H1 (cell line): ENCODE data around the gene PITRM1. TPM values are rescaled to one million over a fixed set of nuclear protein-coding genes. Genes with fewer than 3 reads are reported as not detected.

Source experiments
- CTCF ChIA-PET: fragments of 300-600 bp; sonication (Branson Sonifier 250); formaldehyde crosslinking; loops from one replicate; lab custom pipeline; 2021; ENCODE audit not compliant: partially characterized antibody; lab: Charles Lee
- POLR2A ChIA-PET: fragments of 300-600 bp; sonication (Branson Sonifier 250); formaldehyde crosslinking; loops from one replicate; lab custom pipeline; 2021; ENCODE audit warnings: inconsistent platforms; ENCODE audit not compliant: partially characterized antibody; lab: Charles Lee
- DNase-seq, 2 experiments: peaks; one replicate each; pipeline versions ENCODE4 v3.0.0 to v3.0.0-alpha.2; 2010 to 2022; ENCODE audit warnings: low spot score in 2 of 2, low read depth in 1 of 2, mixed read lengths in 1 of 2
- FAIRE-seq: peaks from 2 replicates; lab custom pipeline; 2011; peaks lifted over from hg19 to GRCh38; lab: Jason Lieb, UNC
- H2AFZ ChIP-seq: 2 replicates; pipeline ENCODE4 v1.8.1; 2012; ENCODE audit warnings: low read length, inconsistent platforms
- H2AK5ac ChIP-seq: 2 replicates; pipeline ENCODE4 v1.6.1; 2013; ENCODE audit warnings: low read depth, low read length
- H2BK120ac ChIP-seq: replicated peaks from 2 replicates; pipeline ENCODE3; 2013; ENCODE audit warnings: low read depth, low read length, inconsistent platforms
- H2BK12ac ChIP-seq: 2 replicates; pipeline ENCODE4 v1.6.1; 2013; ENCODE audit warnings: low read depth, low read length
- H2BK15ac ChIP-seq: 2 replicates; pipeline ENCODE4 v1.6.1; 2013; ENCODE audit warnings: low read length
- H2BK20ac ChIP-seq: 2 replicates; pipeline ENCODE4 v1.6.1; 2013; ENCODE audit warnings: low read length
- H2BK5ac ChIP-seq: 2 replicates; pipeline ENCODE4 v1.6.1; 2013; ENCODE audit warnings: low read depth, low read length
- H3K14ac ChIP-seq: 2 replicates; pipeline ENCODE4 v1.6.1; 2013; ENCODE audit warnings: inconsistent platforms; ENCODE audit not compliant: insufficient read length
- H3K18ac ChIP-seq: 2 replicates; pipeline ENCODE4 v1.6.1; 2013; ENCODE audit warnings: low read length; ENCODE audit errors: extremely low read depth
- H3K23ac ChIP-seq: 2 replicates; pipeline ENCODE4 v1.6.1; 2013; ENCODE audit warnings: inconsistent platforms; ENCODE audit not compliant: insufficient read length
- H3K23me2 ChIP-seq: 2 replicates; pipeline ENCODE4 v1.6.1; 2013; ENCODE audit warnings: low read depth, low read length
- H3K27ac ChIP-seq: 2 replicates; pipeline ENCODE4 v1.6.1; 2011; ENCODE audit warnings: low read depth, low read length, inconsistent platforms
- H3K27me3 ChIP-seq, 4 experiments: replicated peaks in 1 of 4; 1 replicate in 1 of 4; 2 replicates in 3 of 4; pipeline versions ENCODE4 v1.6.1 to v1.8.1; 2011 to 2013; ENCODE audit warnings: low read length in 3 of 4, mild to moderate bottlenecking in 3 of 4, inconsistent platforms in 2 of 4, mixed read lengths in 2 of 4, moderate library complexity in 1 of 4; ENCODE audit not compliant: control insufficient read depth in 3 of 4, insufficient read depth in 3 of 4; ENCODE audit errors: extremely low read depth in 1 of 4
- H3K36me3 ChIP-seq, 4 experiments: 2 replicates each; pipeline versions ENCODE4 v1.6.1 to v1.8.1; 2011 to 2013; ENCODE audit warnings: mild to moderate bottlenecking in 4 of 4, low read length in 3 of 4, moderate library complexity in 2 of 4, control low read depth in 1 of 4, inconsistent platforms in 1 of 4; ENCODE audit not compliant: insufficient read depth in 4 of 4, control insufficient read depth in 2 of 4
- H3K4ac ChIP-seq: replicated peaks from 2 replicates; pipeline ENCODE3; 2013; ENCODE audit warnings: low read length, low read depth, mixed read lengths, inconsistent platforms; ENCODE audit not compliant: insufficient read length
- H3K4me1 ChIP-seq, 4 experiments: replicated peaks in 1 of 4; 1 replicate in 1 of 4; 2 replicates in 3 of 4; pipeline versions ENCODE4 v1.6.1 to v1.8.1; 2011 to 2013; ENCODE audit warnings: low read length in 3 of 4, inconsistent platforms in 2 of 4, mixed read lengths in 1 of 4; ENCODE audit not compliant: insufficient read depth in 4 of 4, control insufficient read depth in 3 of 4
- H3K4me2 ChIP-seq, 2 experiments: 2 replicates each; pipeline versions ENCODE4 v1.6.1 to v1.8.1; 2011 to 2013; ENCODE audit warnings: low read depth in 2 of 2, low read length in 2 of 2, control low read depth in 1 of 2, inconsistent platforms in 1 of 2, mild to moderate bottlenecking in 1 of 2; ENCODE audit not compliant: insufficient read depth in 1 of 2
- H3K4me3 ChIP-seq, 4 experiments: fragments of 200-600, 300-600 bp in 1 of 4; sonication (generic), shearing (Covaris generic), sonication (Bioruptor Twin) in 1 of 4; 2 replicates each; pipeline versions ENCODE4 v1.5.1 to v1.8.1; 2011 to 2016; ENCODE audit warnings: low read length in 4 of 4, low read depth in 3 of 4, control low read depth in 2 of 4, inconsistent platforms in 2 of 4, mild to moderate bottlenecking in 2 of 4, mixed read lengths in 1 of 4, moderate library complexity in 1 of 4; ENCODE audit not compliant: insufficient read depth in 2 of 4; ENCODE audit errors: extremely low read depth in 1 of 4
- H3K56ac ChIP-seq: replicated peaks from 2 replicates; pipeline ENCODE3; 2013; ENCODE audit warnings: low read depth, mild to moderate bottlenecking, mixed read lengths, low read length, inconsistent platforms; ENCODE audit not compliant: insufficient read length
- H3K79me1 ChIP-seq: 2 replicates; pipeline ENCODE4 v1.6.1; 2013; ENCODE audit warnings: low read depth, low read length, control low read depth
- H3K79me2 ChIP-seq, 2 experiments: 2 replicates each; pipeline versions ENCODE4 v1.6.1 to v1.8.1; 2012 to 2013; ENCODE audit warnings: low read length in 2 of 2, mild to moderate bottlenecking in 2 of 2, inconsistent platforms in 1 of 2; ENCODE audit not compliant: insufficient read depth in 2 of 2, control insufficient read depth in 1 of 2
- H3K9ac ChIP-seq, 4 experiments: replicated peaks in 1 of 4; 1 replicate in 1 of 4; 2 replicates in 3 of 4; pipeline versions ENCODE4 v1.6.1 to v1.8.1; 2011 to 2013; ENCODE audit warnings: low read depth in 3 of 4, low read length in 3 of 4, control low read depth in 2 of 4, mild to moderate bottlenecking in 2 of 4, moderate library complexity in 2 of 4, inconsistent platforms in 1 of 4; ENCODE audit errors: extremely low read depth in 1 of 4
- H3K9me3 ChIP-seq, 2 experiments: 2 replicates each; pipeline versions ENCODE4 v1.6.1 to v1.8.1; 2012 to 2013; ENCODE audit warnings: mild to moderate bottlenecking in 2 of 2, moderate library complexity in 2 of 2, control low read depth in 1 of 2, inconsistent platforms in 1 of 2, low read depth in 1 of 2, low read length in 1 of 2, mixed read lengths in 1 of 2; ENCODE audit not compliant: insufficient read depth in 2 of 2
- H4K20me1 ChIP-seq, 2 experiments: replicated peaks in 1 of 2; 2 replicates each; pipeline versions ENCODE3 to v1.8.1; 2011 to 2013; ENCODE audit warnings: inconsistent platforms in 2 of 2, low read length in 2 of 2, mild to moderate bottlenecking in 1 of 2; ENCODE audit not compliant: insufficient read depth in 2 of 2, control insufficient read depth in 1 of 2
- H4K5ac ChIP-seq: 2 replicates; pipeline ENCODE4 v1.6.1; 2013; ENCODE audit warnings: low read length, low read depth, mixed read lengths, inconsistent platforms; ENCODE audit not compliant: insufficient read length
- H4K8ac ChIP-seq: 2 replicates; pipeline ENCODE4 v1.8.0; 2013; ENCODE audit warnings: mild to moderate bottlenecking, moderate library complexity, low read length, inconsistent platforms; ENCODE audit not compliant: insufficient read depth; ENCODE audit errors: extremely low read depth
- H4K91ac ChIP-seq: replicated peaks from 2 replicates; pipeline ENCODE3; 2013; ENCODE audit warnings: low read length, mixed read lengths, inconsistent platforms; ENCODE audit not compliant: insufficient read length
- POLR2A ChIP-seq, 2 experiments: IDR thresholded peaks; 1 replicate in 1 of 2; 2 replicates in 1 of 2; pipeline ENCODE4 v1.6.1; 2011; ENCODE audit warnings: low read depth in 2 of 2, low read length in 2 of 2, mild to moderate bottlenecking in 2 of 2; ENCODE audit errors: control extremely low read depth in 1 of 2
- WGBS, 2 experiments: shearing (Covaris generic) in 1 of 2; methylation state at CpG; one replicate each; pipeline versions ENCODE4 v1.1.6 to v1.1.7; 2013 to 2015; ENCODE audit warnings: low lambda C conversion rate in 2 of 2, mixed read lengths in 2 of 2, inconsistent platforms in 1 of 2, low coverage in 1 of 2, missing lambda C conversion rate in 1 of 2; ENCODE audit not compliant: insufficient replicate concordance in 2 of 2, insufficient coverage in 1 of 2, insufficient read length in 1 of 2; ENCODE audit errors: extremely low coverage in 1 of 2, missing lambda C conversion rate in 1 of 2; 5-methylcytosine and 5-hydroxymethylcytosine counted together
- polyA plus RNA-seq, 7 experiments: library from polyadenylated mRNA; depleted of rRNA in 3 of 7; stranded (reverse) in 5 of 7; unstranded in 2 of 7; fragments of >200 nt in 5 of 7; fragments of 200-250 nt in 2 of 7; gene quantifications; 1 replicate in 5 of 7; 2 replicates in 1 of 7; 4 replicates in 1 of 7; pipeline versions ENCODE4 v1.2.1 to v1.2.3, GENCODE V29; 2011 to 2013; ENCODE audit warnings: missing spikeins in 2 of 7, mixed read lengths in 2 of 7
- total RNA-seq: library from RNA; stranded (reverse); fragmentation: NEBNext Ultra II Directional; extraction: Animal tissue kit (Norgen Biotek cat#: 25700); gene quantifications from 2 replicates; pipeline ENCODE4 v1.2.1, GENCODE V29; 2021
- TF ChIP-seq, protein P1 (sequence below), 3 experiments: IDR thresholded peaks; 1 replicate in 2 of 3; 2 replicates in 1 of 3; pipeline versions ENCODE4 v1.5.1 to v1.6.1; 2011; ENCODE audit warnings: low read length in 3 of 3, mild to moderate bottlenecking in 3 of 3, inconsistent platforms in 2 of 3, low read depth in 1 of 3, moderate library complexity in 1 of 3; ENCODE audit not compliant: insufficient read depth in 1 of 3; ENCODE audit errors: control extremely low read depth in 1 of 3

PITRM1 gene
- total and polyA plus RNA-seq, 2 of the 8 experiments (the other 6 are each of a cell fraction or from before 2014, with no cell fraction given) = 18.6 to 31.5 TPM

- Histone ChIP-seq H2BK12ac (no peak overlapping the region), H3K4ac (no peak overlapping the region), H2BK5ac (no peak overlapping the region; the same call in 1 of the 2 replicates), H2BK20ac (no peak overlapping the region), H3K9ac (no peak overlapping the region), H3K27me3 (no peaks in the 10 kb centered on the region), H4K20me1 (peaks cover 4 to 17% of the 10 kb centered on the region in 2 experiments), H3K56ac (no peak overlapping the region), H3K79me2 (0 out of 4 replicates have a peak, but pooled peaks cover 2 to 3% of the 10 kb centered on the region in 2 experiments), H3K36me3 (peaks cover 31 to 79% (median 64%) of the 10 kb centered on the region in 4 experiments), H3K9me3 (no peaks in the 10 kb centered on the region), H3K14ac (no peak overlapping the region), H2AK5ac (no peak overlapping the region), H2BK15ac (no peak overlapping the region), H3K4me3 (no peak overlapping the region), H3K23ac (no peak overlapping the region), H3K27ac (no peak overlapping the region), H4K8ac (no peak overlapping the region; the same call in 1 of the 2 replicates), H4K5ac (no peak overlapping the region), H3K4me1 (no peaks in the 10 kb centered on the region), H3K4me2 (no peak overlapping the region), H3K79me1 (peaks cover 6% of the 10 kb centered on the region), H3K23me2 (no peaks in the 10 kb centered on the region; the same call in 1 of the 2 replicates), H3K18ac (no peak overlapping the region), H2AFZ (no peak overlapping the region), H2BK120ac (no peak overlapping the region), H4K91ac (no peak overlapping the region)
- no peak for FAIRE-seq
- ChIA-PET CTCF (interaction anchor here (1.2 kb wide), 1 partner anchor 11 kb away, joined by 4 read pairs; no protein-coding TSS in a partner anchor), POLR2A (interaction anchor here (0.9 to 1.4 kb wide), 2 partner anchors 16 to 27 kb away, joined by 3 to 6 read pairs; no protein-coding TSS in a partner anchor)
- no peak for DNase-seq
- 92% methylated on average over 21 of the region's 21 CpGs; no CpG with 5 or more reads in 1 of the 2 experiments for WGBS, 2 experiments
- no peak for TF ChIP-seq POLR2A (IDR thresholded peaks at IDR 0.05; ENCODE audit: control extremely low read depth in 1 of 2, low read depth in 2 of 2, low read length in 2 of 2)
- TF ChIP-seq, protein P1, sequence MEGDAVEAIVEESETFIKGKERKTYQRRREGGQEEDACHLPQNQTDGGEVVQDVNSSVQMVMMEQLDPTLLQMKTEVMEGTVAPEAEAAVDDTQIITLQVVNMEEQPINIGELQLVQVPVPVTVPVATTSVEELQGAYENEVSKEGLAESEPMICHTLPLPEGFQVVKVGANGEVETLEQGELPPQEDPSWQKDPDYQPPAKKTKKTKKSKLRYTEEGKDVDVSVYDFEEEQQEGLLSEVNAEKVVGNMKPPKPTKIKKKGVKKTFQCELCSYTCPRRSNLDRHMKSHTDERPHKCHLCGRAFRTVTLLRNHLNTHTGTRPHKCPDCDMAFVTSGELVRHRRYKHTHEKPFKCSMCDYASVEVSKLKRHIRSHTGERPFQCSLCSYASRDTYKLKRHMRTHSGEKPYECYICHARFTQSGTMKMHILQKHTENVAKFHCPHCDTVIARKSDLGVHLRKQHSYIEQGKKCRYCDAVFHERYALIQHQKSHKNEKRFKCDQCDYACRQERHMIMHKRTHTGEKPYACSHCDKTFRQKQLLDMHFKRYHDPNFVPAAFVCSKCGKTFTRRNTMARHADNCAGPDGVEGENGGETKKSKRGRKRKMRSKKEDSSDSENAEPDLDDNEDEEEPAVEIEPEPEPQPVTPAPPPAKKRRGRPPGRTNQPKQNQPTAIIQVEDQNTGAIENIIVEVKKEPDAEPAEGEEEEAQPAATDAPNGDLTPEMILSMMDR (IDR thresholded peaks at IDR 0.05; ENCODE audit: control extremely low read depth in 1 of 3, insufficient read depth in 1 of 3, low read depth in 1 of 3, low read length in 3 of 3) = no peak
Measured at GRCh38 chr10:3109196-3109595, 63.4 kb downstream of the PITRM1 start.
